ENCODE measurements around the gene BCAS3.

BCAS3 gene

GRCh38 chr17:61366715-61367413 lies 689.2 kb downstream of the BCAS3 start:
- H3K4me1 ChIP-seq (ENCODE audit: control insufficient read depth, insufficient read depth, low read length) = peaks cover 8% of the 10 kb centered on the region
- no peaks in the 10 kb centered on the region for H3K9me3 ChIP-seq (ENCODE audit: control insufficient read depth, low read length)
- H3K9ac ChIP-seq (ENCODE audit: low read length) = no peak overlapping the region
- no peak overlapping the region for H3K4me3 ChIP-seq (ENCODE audit: low read length)
- H3K36me3 ChIP-seq (ENCODE audit: control insufficient read depth, insufficient read depth, low read length) = no peaks in the 10 kb centered on the region
- no peaks in the 10 kb centered on the region for H3K27me3 ChIP-seq (ENCODE audit: control insufficient read depth, insufficient read depth, low read length)

- Histone ChIP-seq H3K4me3 (ENCODE audit: low read length) (no peak overlapping the region), H3K4me1 (ENCODE audit: control insufficient read depth, insufficient read depth, low read length) (peaks cover 8% of the 10 kb centered on the region), H3K9ac (ENCODE audit: low read length) (no peak overlapping the region), H3K9me3 (ENCODE audit: control insufficient read depth, low read length) (no peaks in the 10 kb centered on the region), H3K27me3 (ENCODE audit: control insufficient read depth, insufficient read depth, low read length) (no peaks in the 10 kb centered on the region), H3K36me3 (ENCODE audit: control insufficient read depth, insufficient read depth, low read length) (no peaks in the 10 kb centered on the region)
Observed at GRCh38 chr17:61368049-61368831, 690.6 kb downstream of the BCAS3 start.

DNA sequence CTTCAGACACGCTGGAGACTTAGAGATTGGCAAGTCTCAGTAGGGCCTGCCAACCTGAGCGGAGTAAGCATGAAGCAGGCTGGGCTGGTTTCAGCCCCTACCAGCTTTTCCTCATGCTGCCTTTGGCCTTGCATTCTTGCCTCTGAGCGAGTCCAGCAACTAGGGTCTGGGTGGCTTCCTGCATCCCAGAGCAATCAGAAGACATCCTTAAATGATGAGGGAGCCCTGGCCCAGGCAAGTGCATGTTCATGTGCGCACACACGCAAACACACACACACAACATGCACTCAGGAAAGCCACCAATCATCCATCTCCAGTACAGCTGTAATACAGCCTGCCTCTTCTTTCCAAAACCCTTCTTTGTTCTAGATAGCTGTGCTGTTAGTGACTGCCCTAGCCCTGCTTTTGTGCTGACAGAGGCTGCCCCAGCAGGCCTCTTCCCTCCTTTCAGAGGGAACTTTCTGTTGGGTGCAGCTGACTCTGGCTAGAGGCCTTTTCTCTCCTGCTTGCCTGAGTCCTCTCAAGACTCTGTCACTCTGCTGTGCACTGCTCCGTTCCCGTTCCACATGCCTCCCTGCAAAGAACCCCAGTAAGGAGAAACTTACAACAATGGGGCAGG lies 691.3 kb downstream of the BCAS3 start:
- Histone ChIP-seq H3K4me1 (ENCODE audit: control insufficient read depth, insufficient read depth, low read length) (peaks cover 8% of the 10 kb centered on the region), H3K9ac (ENCODE audit: low read length) (no peak overlapping the region), H3K9me3 (ENCODE audit: control insufficient read depth, low read length) (no peaks in the 10 kb centered on the region), H3K36me3 (ENCODE audit: control insufficient read depth, insufficient read depth, low read length) (no peaks in the 10 kb centered on the region), H3K4me3 (ENCODE audit: low read length) (no peak overlapping the region), H3K27me3 (ENCODE audit: control insufficient read depth, insufficient read depth, low read length) (no peaks in the 10 kb centered on the region)

DNA sequence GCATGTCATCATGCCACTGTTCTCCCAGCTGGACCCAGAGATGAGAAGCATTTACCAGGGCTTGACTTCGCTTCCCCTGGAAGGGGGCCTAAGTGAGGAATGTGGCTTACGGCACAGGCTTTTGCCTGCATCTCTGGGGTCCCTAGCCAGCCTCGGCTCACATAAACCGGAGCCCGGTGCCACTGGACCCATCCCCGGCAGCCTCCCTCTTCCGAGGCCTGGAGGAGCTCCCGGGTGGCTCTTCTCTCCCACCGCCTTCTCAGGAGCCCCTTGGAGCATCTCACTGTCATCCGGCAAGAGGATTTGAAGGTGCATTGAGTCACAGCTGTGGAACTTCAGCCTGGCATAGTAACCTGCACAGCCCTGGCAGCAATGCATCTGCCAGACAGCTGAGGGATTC lies 692.1 kb downstream of the BCAS3 start:
- Histone ChIP-seq H3K9ac (ENCODE audit: low read length) (no peak overlapping the region), H3K4me1 (ENCODE audit: control insufficient read depth, insufficient read depth, low read length) (peaks cover 8% of the 10 kb centered on the region), H3K27me3 (ENCODE audit: control insufficient read depth, insufficient read depth, low read length) (no peaks in the 10 kb centered on the region), H3K9me3 (ENCODE audit: control insufficient read depth, low read length) (no peaks in the 10 kb centered on the region), H3K4me3 (ENCODE audit: low read length) (no peak overlapping the region), H3K36me3 (ENCODE audit: control insufficient read depth, insufficient read depth, low read length) (no peaks in the 10 kb centered on the region)

DNA sequence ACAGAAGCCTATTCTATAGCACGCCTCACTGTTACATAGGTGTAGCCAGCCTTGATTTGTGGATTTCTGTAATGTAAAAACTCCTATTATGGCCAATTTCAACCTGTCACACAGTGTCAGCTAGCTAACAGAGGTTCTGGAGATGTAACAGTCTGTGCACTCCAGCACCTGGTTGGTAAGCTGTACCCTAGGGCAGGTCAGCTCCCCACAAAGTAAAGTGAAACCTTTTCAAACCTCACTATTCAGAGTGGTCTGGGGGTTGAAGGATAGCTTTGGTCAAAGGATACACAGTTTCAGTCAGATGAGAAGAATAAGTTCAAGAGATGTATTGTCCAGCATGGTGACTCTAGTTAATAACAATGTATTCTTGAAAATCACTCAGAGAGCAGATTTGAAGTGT lies 693.5 kb downstream of the BCAS3 start:
- no peak overlapping the region for H3K4me3 ChIP-seq (ENCODE audit: low read length)
- no peaks in the 10 kb centered on the region for H3K36me3 ChIP-seq (ENCODE audit: control insufficient read depth, insufficient read depth, low read length)
- no peak overlapping the region for H3K9ac ChIP-seq (ENCODE audit: low read length)
- H3K4me1 ChIP-seq (ENCODE audit: control insufficient read depth, insufficient read depth, low read length) = peaks cover 8% of the 10 kb centered on the region
- no peaks in the 10 kb centered on the region for H3K9me3 ChIP-seq (ENCODE audit: control insufficient read depth, low read length)
- no peaks in the 10 kb centered on the region for H3K27me3 ChIP-seq (ENCODE audit: control insufficient read depth, insufficient read depth, low read length)

DNA sequence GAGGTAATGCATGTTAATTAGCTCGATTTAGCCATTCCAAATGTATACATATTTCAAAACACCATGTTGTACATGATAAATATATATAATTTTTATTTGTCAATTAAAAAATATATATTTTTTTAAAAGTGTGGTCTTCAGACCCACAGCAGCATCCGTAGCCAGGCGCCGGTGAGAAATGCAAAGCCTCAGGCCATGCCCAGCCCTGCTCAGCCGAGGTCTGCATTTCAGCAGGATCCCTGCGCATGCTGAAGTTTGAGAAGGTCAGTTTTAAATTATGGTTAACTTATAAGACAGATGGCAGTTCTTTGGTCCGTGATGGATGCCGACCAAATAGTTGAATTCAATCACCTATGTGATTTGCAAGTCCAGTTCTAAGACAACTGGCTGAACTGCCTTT lies 694.0 kb downstream of the BCAS3 start:
- Histone ChIP-seq H3K4me1 (ENCODE audit: control insufficient read depth, insufficient read depth, low read length) (peaks cover 5% of the 10 kb centered on the region), H3K4me3 (ENCODE audit: low read length) (no peak overlapping the region)

DNA sequence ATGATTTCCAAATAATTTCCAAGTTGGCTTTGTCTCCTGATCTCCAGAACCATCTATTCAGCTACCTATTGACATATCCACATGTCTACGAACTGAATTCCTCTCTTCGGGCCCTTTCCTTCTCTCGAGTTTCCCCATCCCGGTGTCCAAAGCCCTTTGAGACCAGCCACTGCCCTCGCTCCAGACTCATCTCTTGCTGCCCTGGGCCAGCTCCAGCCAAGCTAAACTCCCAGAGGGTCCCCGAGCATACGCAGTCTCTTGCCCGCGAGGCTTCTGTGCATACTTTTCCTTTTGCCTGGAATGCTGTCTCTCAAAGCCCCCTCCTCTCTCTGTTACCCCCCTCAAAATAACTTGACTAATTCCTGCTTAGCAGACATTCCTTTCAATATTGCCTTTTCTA lies 694.8 kb downstream of the BCAS3 start:
- no peak overlapping the region for H3K9ac ChIP-seq (ENCODE audit: low read length)
- H3K4me3 ChIP-seq (ENCODE audit: low read length) = no peak overlapping the region
- H3K9me3 ChIP-seq (ENCODE audit: control insufficient read depth, low read length) = no peaks in the 10 kb centered on the region
- H3K27me3 ChIP-seq (ENCODE audit: control insufficient read depth, insufficient read depth, low read length) = no peaks in the 10 kb centered on the region
- no peaks in the 10 kb centered on the region for H3K4me1 ChIP-seq (ENCODE audit: control insufficient read depth, insufficient read depth, low read length)
- no peaks in the 10 kb centered on the region for H3K36me3 ChIP-seq (ENCODE audit: control insufficient read depth, insufficient read depth, low read length)

More for the DNA sequence above, 694.0 kb downstream of the BCAS3 start:
- no peaks in the 10 kb centered on the region for H3K36me3 ChIP-seq (ENCODE audit: control insufficient read depth, insufficient read depth, low read length)
- H3K9me3 ChIP-seq (ENCODE audit: control insufficient read depth, low read length) = no peaks in the 10 kb centered on the region
- no peaks in the 10 kb centered on the region for H3K27me3 ChIP-seq (ENCODE audit: control insufficient read depth, insufficient read depth, low read length)
- H3K9ac ChIP-seq (ENCODE audit: low read length) = no peak overlapping the region

DNA sequence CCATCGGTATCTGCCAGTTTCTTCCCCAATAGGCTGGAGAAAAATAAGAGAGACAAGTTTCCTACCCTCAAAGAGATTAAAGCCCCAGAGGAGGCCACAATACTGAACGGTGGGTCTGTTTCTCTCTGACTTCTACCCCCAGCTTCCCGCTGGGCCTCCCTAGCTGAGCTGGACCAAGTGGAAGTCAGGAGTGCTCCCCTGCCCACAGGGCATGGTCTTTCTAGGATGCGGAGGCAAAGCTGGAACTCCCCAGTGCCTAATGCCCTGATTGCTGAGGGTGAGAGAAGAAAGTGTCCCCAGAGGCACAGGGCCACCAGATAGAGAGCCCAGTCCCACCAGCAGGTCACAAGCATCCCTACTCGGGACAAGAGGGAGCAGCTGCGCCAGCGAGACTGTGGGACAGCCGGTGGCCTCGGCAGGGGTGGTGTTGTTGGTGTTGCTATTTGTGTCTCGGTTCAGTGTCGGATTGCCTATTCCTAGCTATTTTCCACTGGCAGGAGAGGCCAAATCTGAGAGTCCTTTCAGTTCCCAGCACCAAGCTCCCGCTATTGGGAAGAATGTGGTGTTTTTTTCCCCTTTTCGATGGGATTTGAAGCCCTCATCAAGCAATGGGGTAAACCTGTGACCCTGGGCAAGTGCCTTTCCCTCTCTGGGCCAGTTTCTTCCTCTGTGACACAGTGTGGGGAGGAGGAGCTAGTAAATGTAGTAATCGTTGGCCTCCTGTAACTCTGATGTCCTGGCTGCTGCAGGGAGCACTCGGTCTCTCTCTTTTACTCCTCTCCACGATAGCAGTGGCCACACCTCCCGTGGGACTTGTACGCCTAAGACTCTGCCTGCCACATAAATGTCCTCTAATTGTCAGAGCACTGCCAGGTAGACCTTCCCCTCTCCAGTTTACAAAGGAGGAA lies 699.5 kb downstream of the BCAS3 start:
- H3K36me3 ChIP-seq (ENCODE audit: control insufficient read depth, insufficient read depth, low read length) = no peaks in the 10 kb centered on the region
- H3K9ac ChIP-seq (ENCODE audit: low read length) = no peak overlapping the region
- no peaks in the 10 kb centered on the region for H3K9me3 ChIP-seq (ENCODE audit: control insufficient read depth, low read length)
- no peaks in the 10 kb centered on the region for H3K4me1 ChIP-seq (ENCODE audit: control insufficient read depth, insufficient read depth, low read length)
- no peaks in the 10 kb centered on the region for H3K27me3 ChIP-seq (ENCODE audit: control insufficient read depth, insufficient read depth, low read length)
- H3K4me3 ChIP-seq (ENCODE audit: low read length) = no peak overlapping the region

- Histone ChIP-seq H3K9me3 (ENCODE audit: control insufficient read depth, low read length) (no peaks in the 10 kb centered on the region), H3K27me3 (ENCODE audit: control insufficient read depth, insufficient read depth, low read length) (no peaks in the 10 kb centered on the region), H3K4me1 (ENCODE audit: control insufficient read depth, insufficient read depth, low read length) (no peaks in the 10 kb centered on the region), H3K9ac (ENCODE audit: low read length) (no peak overlapping the region), H3K4me3 (ENCODE audit: low read length) (no peak overlapping the region), H3K36me3 (ENCODE audit: control insufficient read depth, insufficient read depth, low read length) (no peaks in the 10 kb centered on the region)
Observed at GRCh38 chr17:61378658-61379456, 701.2 kb downstream of the BCAS3 start.

GRCh38 chr17:61379457-61380216 lies 702.0 kb downstream of the BCAS3 start:
- no peaks in the 10 kb centered on the region for H3K4me1 ChIP-seq (ENCODE audit: control insufficient read depth, insufficient read depth, low read length)
- H3K36me3 ChIP-seq (ENCODE audit: control insufficient read depth, insufficient read depth, low read length) = no peaks in the 10 kb centered on the region
- no peak overlapping the region for H3K4me3 ChIP-seq (ENCODE audit: low read length)
- H3K9ac ChIP-seq (ENCODE audit: low read length) = no peak overlapping the region
- no peaks in the 10 kb centered on the region for H3K9me3 ChIP-seq (ENCODE audit: control insufficient read depth, low read length)
- H3K27me3 ChIP-seq (ENCODE audit: control insufficient read depth, insufficient read depth, low read length) = no peaks in the 10 kb centered on the region
